Tibial nerve (tissue), 3 donors: ENCODE data around the gene RO60.
A peak's percentile ranks its signal among the peaks of the same experiment; 100 is the strongest.

Experiments
- CTCF ChIP-seq, 5 experiments: fragments of 200-600 bp in 3 of 5; fragments of 450-650 bp in 2 of 5; sonication (generic) in 3 of 5; IDR thresholded peaks; one replicate each; pipeline ENCODE4 v1.5.1; 2016 to 2019; ENCODE audit warnings: antibody characterized with exemption in 5 of 5, mild to moderate bottlenecking in 3 of 5, moderate library complexity in 2 of 5
- POLR2A ChIP-seq, 2 donors: fragments of 450-650 bp; IDR thresholded peaks; one replicate each; pipeline ENCODE4 v1.6.1; 2017; ENCODE audit warnings: antibody characterized with exemption in 2 of 2, mild to moderate bottlenecking in 2 of 2, moderate library complexity in 2 of 2

GRCh38 chr1:193019442-193020026, 39.9 kb upstream of the RO60 start:
- TF ChIP-seq CTCF (IDR thresholded peaks at IDR 0.05) = peak in 4 of 5 experiments; percentile 27 to 57 (median 43)
- no peak for TF ChIP-seq POLR2A (IDR thresholded peaks at IDR 0.05)
